Hematopoietic multipotent progenitor cell (in vitro differentiated cells): ENCODE results near the gene CHRNA1. TPM values are rescaled to one million over a fixed set of nuclear protein-coding genes. Genes with fewer than 3 reads are reported as not detected.

Source experiments
- DNase-seq, 3 donors: peaks; one replicate each; pipeline ENCODE4 v3.0.0-alpha.2; 2011 to 2015; ENCODE audit warnings: low read depth in 2 of 3, low spot score in 2 of 3
- total RNA-seq: library from RNA; depleted of rRNA; stranded (reverse); fragments of >200 nt; gene quantifications from one replicate; pipeline ENCODE4 v1.2.3, GENCODE V29; 2012

The CHRNA1 gene
- total RNA-seq, 1 donor, result not detected

- no peak for DNase-seq
These were observed 492 bp downstream of the CHRNA1 start for GRCh38 chr2:174763780-174764179.

GRCh38 chr2:174762464-174762863 lies 1.8 kb downstream of the CHRNA1 start:
- no peak for DNase-seq

- DNase-seq, result no peak
These were observed 2.4 kb downstream of the CHRNA1 start for GRCh38 chr2:174761837-174762236.

- no peak for DNase-seq
These were observed 3.3 kb downstream of the CHRNA1 start for GRCh38 chr2:174760845-174761473.

GRCh38 chr2:174759381-174760065 lies 4.7 kb downstream of the CHRNA1 start:
- DNase-seq, result no peak

- no peak for DNase-seq
These were observed 7.5 kb downstream of the CHRNA1 start for GRCh38 chr2:174756743-174757142.

GRCh38 chr2:174753038-174753633 lies 11.1 kb downstream of the CHRNA1 start:
- no peak for DNase-seq

- no peak for DNase-seq
These were observed 11.8 kb downstream of the CHRNA1 start for GRCh38 chr2:174752403-174753037.

- peak in 1 of 3 donors; percentile 30 for DNase-seq
These were observed 13.3 kb downstream of the CHRNA1 start for GRCh38 chr2:174750923-174751441.

GRCh38 chr2:174749793-174750192 lies 14.5 kb downstream of the CHRNA1 start:
- no peak for DNase-seq

- DNase-seq, result peak; percentile 47 to 76 (median 50)
These were observed 15.3 kb downstream of the CHRNA1 start for GRCh38 chr2:174748948-174749347.

- DNase-seq, result no peak
These were observed 19.1 kb downstream of the CHRNA1 start for GRCh38 chr2:174745142-174745541.

GRCh38 chr2:174744111-174744510 lies 20.2 kb downstream of the CHRNA1 start:
- DNase-seq, result no peak

GRCh38 chr2:174740721-174741120 lies 23.6 kb downstream of the CHRNA1 start:
- DNase-seq, result no peak

GRCh38 chr2:174738841-174739240 lies 25.4 kb downstream of the CHRNA1 start:
- DNase-seq, result no peak

GRCh38 chr2:174731546-174731945 lies 32.7 kb downstream of the CHRNA1 start:
- DNase-seq, result no peak

- DNase-seq, result no peak
These were observed 33.6 kb downstream of the CHRNA1 start for GRCh38 chr2:174730698-174731018.

GRCh38 chr2:174729797-174730697 lies 34.2 kb downstream of the CHRNA1 start:
- DNase-seq, result no peak

GRCh38 chr2:174728096-174728495 lies 36.2 kb downstream of the CHRNA1 start:
- DNase-seq, result no peak

GRCh38 chr2:174726212-174726611 lies 38.1 kb downstream of the CHRNA1 start:
- DNase-seq, result peak in 1 of 3 donors; percentile 34
